HG02884 (cell line): ENCODE data around the gene MAP1LC3B.

Source experiments
- ATAC-seq: cut with Tn5 transposase; IDR thresholded peaks from one replicate; pipeline ENCODE4 v1.9.1; 2021; ENCODE audit warnings: mild to moderate bottlenecking, moderate library complexity; ENCODE audit not compliant: unreplicated experiment

Gene MAP1LC3B

GRCh38 chr16:87391950-87392820, at the start of gene MAP1LC3B:
TSS of gene MAP1LC3B (plus strand) at chr16:87392336. CDS start at chr16:87392428, 92 bp downstream.
- ATAC-seq = peak; percentile 55

DNA sequence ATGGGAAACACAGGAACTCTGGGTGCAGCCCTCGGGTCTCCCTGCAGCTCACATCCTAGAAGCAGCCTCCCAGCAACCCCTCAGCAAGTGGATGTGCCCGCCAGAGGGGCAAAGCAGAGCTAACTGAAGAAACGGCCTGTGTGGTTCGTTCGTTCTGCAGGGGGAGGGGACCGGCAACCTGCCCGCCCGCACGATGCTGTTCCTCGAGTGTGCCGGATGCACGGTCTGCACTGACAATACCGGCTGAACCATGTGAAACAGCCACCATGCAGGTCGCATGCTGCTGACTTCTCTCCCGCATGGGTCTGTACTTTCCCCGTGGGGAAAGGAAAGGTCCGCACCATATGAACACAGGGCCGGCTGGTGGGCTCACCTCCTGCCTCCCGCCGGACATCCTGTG, 49.6 kb upstream of the MAP1LC3B start:
- ATAC-seq = no peak

GRCh38 chr16:87342978-87343752, 49.0 kb upstream of the MAP1LC3B start:
- ATAC-seq = no peak

DNA sequence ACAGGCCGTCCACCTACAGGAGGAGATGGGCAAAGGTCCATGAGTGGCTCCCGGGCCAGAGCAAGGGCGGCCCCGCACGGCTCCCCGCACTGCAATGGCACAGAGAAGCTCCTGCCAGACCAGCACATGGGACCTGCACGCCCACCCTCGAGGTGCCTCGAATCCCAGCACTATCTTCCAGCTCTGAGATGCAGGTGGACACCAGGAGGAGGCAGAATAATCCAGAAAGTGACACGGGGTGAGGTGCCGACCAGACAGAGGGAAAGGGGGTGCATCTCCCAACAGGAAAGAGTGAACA, 48.4 kb upstream of the MAP1LC3B start:
- no peak for ATAC-seq

DNA sequence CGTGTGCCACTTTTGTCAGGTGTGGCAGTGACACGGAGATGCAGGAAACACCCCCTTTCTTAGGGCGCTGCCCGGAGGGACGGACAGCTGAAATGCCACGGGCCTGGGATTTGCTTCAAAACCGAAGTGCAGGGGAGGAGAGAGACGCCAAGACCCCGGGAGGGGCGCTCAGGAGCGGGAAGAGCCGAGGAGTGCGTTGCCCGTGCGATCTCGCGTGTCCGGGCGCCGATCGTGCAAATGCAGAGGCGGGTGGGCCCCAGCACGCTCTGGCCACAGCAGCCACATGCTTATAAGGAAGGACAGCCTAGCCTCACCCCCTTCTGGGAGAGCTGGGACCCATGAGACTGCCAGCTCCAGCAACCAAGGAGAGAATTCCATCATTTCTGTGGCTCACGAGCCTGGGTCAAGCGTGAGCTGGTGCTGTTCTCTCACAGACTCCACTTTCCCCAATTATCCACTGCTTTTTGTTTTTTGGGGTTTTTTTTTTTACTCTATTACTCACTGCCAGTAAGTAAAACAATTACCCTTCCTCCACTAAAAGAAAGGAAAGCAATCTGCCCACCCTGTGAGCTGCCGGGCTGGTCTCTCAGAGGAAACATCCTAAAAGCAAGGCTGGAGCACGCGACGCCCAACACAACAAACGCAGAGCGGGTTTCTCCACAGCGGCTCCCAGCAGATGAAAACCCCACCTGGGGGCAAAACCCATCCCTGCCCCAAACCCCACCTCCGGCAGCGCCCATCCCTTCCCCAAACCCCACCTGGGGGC, 47.8 kb upstream of the MAP1LC3B start:
- no peak for ATAC-seq

DNA sequence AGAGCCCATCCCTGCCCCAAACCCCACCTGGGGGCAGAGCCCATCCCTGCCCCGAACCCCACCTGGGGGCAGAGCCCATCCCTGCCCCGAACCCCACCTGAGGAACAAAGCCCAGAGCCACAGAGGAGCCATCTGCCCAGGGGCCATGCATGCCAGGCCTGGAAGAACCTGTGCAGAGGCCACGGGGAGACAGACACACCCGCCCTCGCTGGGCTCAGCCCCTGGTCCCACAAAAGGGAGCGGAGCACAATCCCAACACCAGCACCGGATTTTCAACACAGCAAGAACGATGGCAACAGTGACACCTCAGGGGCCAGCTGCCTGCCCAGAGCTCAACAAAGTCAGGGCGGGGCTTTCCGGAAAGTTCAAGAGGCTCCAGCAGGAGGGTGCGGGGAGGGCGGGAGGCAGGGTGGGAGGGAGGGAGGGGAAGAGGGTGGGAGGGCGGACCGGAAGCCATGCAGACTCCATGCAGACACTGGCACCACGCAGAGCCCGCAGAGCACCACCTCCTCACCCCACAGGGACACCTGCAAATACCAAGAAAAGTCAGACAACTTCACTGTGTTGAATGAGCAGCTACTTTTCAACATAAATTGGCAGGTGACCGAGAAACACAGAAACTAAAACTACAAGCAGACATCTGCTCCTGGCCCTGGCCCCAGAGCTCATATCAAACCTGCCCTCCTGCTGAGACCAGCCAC, 47.1 kb upstream of the MAP1LC3B start:
- ATAC-seq = no peak

DNA sequence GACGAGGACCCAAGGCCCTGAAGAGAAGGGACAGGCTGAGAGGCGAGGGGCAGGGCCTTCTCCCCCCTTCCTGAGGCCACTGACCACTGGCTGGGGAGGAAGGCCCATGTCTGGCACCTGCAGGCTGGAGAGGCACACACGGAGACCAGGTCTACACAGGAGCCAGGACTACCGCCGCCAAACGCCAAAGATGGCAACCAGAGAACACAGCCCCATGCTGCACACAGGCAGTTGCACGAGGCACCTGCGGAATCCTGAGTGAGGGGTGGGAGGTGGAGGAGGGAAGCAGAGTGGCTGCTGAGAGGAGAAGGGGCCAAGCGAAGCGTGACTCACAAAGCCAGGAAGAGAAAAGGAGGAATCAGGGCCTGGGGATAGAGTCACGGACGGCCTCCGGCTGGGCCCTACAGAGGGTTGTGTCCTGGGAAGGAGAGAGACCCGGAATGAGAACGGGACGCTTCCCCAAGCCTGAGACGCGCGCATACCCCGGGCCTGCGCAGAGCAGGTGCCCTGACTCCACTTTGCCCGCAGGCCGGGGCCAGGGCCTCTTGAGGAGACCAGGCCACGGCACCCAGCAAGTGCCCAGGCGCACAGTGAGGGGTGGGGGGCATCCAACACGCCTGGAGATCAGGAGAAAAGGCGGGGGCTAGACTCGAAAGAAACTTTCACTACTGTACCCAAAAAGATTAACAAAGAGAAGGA, 46.3 kb upstream of the MAP1LC3B start:
- ATAC-seq = no peak

- ATAC-seq = no peak
Observed at GRCh38 chr16:87346517-87347060, 45.5 kb upstream of the MAP1LC3B start.

- ATAC-seq = no peak
Observed at GRCh38 chr16:87347932-87348615, 44.1 kb upstream of the MAP1LC3B start.

DNA sequence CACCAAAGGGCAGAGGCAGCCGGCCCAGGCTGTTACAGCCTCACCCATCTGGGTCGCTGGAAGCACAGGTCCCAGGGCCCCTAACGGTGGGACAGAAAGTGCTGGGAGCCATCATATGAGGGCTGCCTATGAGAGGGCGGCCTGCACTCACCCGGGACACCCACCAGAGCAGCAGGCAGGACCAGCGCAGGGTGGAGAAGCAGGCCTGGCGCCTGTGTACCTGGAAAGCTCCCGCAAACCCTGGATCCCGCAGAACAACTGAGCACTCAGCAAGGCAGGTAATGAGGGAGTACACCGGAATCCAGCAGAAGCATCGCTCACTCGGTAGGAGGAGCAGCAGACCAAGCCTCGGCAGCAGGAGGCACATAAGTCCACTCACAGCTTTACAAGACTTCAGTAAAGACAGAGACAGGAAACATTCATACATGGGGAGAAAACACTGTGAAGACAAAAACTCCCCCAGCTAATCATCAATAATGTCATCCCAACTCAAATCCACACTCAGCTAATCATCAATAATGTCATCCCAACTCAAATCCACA, 43.4 kb upstream of the MAP1LC3B start:
- no peak for ATAC-seq

- ATAC-seq = no peak
Observed at GRCh38 chr16:87350031-87350430, 42.1 kb upstream of the MAP1LC3B start.

DNA sequence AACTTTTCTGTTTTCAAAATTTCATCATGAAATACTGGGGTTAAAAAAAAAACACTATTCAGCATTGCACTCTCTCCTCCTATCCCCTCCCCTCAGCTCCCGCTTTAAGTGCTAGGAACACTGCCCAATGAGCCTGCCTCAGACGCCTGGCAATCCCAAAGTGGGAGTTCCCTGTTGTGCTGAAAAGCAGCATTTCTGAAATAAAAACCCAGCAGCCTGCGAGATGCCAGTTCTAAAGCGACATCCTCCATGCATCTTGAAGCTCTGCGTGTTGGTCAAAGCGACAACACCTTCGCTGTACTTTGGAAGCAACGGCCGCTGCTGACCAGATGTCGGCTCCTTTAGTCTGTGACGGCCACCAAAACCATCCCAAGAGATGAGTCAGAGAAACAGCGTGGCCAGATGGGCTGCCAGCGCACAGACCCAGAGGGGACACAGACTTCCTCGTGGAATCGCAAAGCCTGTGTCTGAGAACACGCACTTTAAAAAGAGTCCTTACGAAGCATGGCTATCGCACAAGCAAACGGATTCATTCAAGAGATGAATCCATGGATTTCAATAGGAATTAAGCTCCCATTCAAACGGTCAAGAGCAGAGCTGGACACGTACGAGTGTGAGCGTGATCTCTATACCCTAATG, 41.3 kb upstream of the MAP1LC3B start:
- no peak for ATAC-seq

DNA sequence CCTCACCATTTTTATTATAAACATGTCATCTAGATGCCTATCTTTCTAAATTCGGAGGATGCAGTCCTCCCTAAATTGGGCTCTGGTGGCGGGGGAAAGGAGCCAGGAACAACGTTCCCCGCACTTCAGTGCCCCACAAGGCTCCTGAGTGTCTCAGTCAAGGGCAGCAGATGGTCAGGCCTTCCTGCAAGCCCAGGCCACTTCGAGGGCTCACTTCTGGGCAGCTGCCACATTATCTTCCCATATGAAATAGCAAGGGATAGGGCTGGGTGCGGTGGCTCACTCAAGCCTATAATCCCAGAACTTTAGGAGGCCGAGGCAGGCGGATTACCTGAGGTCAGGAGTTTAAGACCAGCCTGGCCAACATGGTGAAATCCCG, 40.8 kb upstream of the MAP1LC3B start:
- ATAC-seq = no peak

- no peak for ATAC-seq
Observed at GRCh38 chr16:87352818-87353217, 39.3 kb upstream of the MAP1LC3B start.

DNA sequence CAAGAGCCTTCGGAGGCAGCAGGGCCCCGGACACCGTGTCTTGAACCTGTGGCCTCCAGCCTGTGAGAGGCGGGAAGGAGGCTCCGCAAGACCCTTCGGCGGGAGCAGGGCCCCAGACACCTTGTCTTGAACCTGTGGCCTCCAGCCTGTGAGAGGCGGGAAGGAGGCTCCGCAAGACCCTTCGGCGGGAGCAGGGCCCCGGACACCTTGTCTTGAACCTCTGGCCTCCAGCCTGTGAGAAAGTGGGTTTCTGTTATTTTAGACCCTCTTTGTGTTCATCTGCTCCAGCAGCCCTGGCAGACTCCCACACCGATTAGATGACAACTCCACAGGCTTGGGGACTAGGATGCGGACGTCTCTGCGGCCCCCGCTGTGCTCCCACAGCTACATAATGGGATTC, 38.5 kb upstream of the MAP1LC3B start:
- no peak for ATAC-seq

DNA sequence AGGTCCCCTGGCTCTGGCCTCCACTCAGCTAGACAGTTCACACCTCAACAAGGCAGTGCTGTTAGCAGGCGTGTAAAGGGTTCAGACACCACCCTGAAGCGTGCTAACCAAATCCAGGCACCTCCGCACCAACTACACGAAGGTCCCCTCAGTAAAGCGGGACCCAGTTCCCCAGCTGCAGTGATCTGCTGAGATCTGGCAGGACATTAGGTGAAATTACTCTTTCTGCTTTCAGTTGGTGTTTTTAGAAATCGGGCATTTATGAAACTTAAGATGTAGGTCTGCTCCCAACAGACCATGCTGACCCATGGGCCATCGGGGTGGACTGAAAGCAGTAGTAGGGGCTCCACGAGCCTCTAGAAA, 35.7 kb upstream of the MAP1LC3B start:
- ATAC-seq = no peak

DNA sequence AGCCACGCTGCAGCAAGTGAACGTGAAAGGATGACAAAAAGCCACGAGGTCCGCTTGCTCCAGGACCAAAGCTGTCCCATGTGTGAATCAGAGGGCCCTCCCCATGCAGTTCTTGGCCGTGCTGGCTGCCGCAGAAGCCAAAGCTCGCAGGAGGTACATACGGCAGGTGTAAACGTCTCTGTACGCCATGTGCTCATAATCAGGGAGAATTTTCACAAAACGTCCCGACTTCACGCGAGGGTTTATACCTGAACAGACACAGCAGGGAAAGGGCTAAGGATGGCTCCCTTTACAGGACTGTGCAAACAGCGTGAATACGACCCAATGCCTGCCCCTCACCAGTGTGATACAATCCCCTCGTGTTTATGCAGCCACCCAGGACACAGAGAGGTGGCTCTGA, 33.9 kb upstream of the MAP1LC3B start:
- ATAC-seq = no peak

GRCh38 chr16:87358696-87359095, 33.4 kb upstream of the MAP1LC3B start:
- no peak for ATAC-seq

- no peak for ATAC-seq
Observed at GRCh38 chr16:87359121-87359520, 33.0 kb upstream of the MAP1LC3B start.
